GM21526 (cell line): ENCODE measurements around the gene PDIA6.

Experiments used
- ATAC-seq: cut with Tn5 transposase; IDR thresholded peaks from one replicate; pipeline ENCODE4 v1.9.1; 2021; ENCODE audit warnings: moderate library complexity; ENCODE audit not compliant: unreplicated experiment, low FRiP score

PDIA6 gene

GRCh38 chr2:10812362-10813162 is at the start of gene PDIA6:
TSS of gene PDIA6 (minus strand) at chr2:10812785. CDS start at chr2:10812696, 89 bp downstream.
- peak; percentile 88 for ATAC-seq

DNA sequence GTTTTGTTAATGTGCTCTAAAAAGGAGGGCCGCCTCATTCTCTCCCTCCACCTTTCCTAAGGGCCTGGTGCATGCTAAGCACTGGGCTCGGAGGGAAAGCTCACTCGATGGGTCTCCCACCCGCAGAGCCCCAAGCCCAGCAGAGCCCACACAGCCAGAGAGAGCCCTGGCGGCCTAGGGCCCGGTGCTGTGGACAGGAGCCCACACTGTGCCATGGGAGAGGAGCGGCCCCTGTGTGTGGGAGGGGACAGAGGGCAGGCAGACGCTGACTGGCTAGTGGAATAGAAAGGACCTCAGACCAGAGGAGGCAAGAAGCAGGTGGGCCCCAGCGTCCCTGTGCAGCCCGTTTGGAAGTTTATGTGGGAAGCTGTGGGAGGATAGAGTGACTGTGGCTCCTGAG is 49.7 kb upstream of the PDIA6 start:
- no peak for ATAC-seq

DNA sequence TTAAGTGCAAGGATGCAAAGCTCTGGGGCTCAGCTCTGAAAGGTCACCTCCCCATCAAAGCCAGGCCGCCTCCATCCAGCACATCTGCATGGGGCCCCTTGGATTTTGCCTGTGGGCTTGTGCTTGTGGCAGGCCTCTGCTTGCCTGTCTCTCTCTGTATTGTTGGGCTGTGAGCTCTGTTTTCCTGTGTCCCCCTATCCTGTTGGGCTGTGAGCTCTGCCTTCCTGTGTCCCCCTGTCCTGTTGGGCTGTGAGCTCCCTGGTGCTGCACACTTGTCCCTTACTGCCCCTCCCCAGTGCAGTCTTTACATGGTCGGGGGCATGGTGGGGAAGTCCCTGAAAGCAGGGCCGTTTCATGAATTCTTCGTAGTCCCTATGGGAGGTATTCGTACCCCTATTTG is 49.2 kb upstream of the PDIA6 start:
- no peak for ATAC-seq

GRCh38 chr2:10860814-10861325 is 48.3 kb upstream of the PDIA6 start:
- no peak for ATAC-seq

DNA sequence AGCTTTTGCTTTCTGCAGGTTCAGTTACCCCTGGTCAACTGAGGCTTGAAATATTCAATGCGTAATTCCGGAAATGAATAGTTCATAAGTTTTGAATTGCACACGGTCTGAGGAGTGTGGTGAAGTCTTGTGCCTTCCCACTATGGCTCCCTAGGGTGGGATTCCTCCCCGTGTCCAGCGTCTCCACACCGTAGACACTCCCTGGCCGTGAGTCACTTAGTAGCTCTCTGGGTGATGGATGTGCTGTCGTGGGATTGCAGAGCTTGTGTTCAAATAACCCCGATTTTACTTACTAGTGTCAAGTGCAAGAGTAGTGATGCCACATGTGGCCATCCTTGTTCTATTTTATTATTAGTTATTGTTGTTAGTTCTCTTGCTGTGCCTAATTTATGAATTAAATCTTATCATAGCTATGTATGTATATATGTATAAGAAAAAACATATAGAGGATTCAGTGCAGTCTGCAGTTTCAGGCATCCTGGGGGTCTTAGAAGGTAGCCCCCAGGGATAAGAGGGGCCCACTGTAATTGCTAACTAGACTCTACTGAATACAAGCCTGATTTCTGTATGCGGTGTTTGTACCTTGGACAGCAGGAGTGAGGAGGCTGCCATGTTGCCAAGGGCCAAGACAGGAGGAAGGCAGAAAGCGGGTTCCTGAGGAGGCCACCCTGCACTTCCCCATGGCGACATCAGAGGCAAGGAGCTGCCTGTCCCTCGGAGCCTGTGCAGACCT is 47.7 kb upstream of the PDIA6 start:
- ATAC-seq: no peak

GRCh38 chr2:10859278-10859677 is 46.7 kb upstream of the PDIA6 start:
- no peak for ATAC-seq

GRCh38 chr2:10848541-10848940 is 36.0 kb upstream of the PDIA6 start:
- no peak for ATAC-seq

- ATAC-seq: no peak
These were observed 34.4 kb upstream of the PDIA6 start for GRCh38 chr2:10847008-10847407.

DNA sequence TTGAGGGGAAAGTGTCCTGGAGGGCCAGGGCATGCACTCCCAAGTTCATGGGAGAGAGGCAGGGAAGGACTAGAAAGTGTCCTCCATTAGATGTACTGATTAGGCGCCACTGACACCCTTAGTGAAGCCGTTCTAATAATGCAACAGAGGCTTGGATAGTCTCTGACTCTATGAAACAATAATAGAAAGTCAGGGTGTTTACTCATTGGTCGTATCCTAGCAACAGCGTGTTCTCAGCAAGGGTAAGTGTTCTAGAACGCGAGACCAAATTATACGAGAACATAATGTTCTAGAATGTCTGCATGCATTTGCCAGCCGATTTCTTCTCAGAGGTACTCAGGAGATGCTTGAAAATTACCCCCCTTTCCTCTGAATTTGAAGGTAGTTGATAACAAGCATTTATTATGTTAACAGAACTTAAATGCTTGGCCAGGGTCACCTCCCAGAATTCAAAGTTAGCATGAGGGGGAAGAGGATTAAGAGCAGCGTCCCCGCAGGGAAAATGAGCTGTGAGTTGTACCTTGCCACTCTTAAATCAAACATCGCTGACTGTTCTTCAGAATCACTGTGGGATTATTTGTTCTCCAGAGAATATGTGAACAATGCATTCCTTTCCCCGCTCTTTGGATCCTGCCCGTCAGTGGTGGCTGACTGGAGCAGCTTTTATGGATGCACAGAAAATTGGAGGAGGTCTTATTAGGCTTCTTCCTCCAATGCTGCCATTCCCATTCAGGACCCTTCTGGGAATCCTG is 33.7 kb upstream of the PDIA6 start:
- ATAC-seq: no peak

DNA sequence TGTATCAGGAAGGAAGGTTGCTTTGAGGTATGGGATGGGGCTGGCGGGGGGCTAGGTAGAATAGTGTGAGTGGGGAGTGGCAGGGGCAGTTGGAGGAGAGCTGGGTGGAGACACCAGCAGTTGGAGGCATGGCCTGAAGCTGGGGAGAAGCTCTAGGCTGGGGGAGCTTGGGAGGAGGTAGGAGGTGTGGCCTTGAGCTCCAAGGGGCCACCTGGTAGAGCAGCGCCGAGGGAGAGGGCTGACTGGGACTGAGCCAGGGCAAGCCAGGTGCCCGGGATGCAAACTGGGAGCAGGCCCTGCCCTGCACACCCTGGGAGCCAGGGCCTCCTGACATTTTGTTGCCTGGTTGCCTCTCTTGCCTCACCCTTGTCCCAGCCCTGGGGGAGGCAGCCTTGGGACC is 33.1 kb upstream of the PDIA6 start:
- ATAC-seq: no peak

GRCh38 chr2:10844097-10844496 is 31.5 kb upstream of the PDIA6 start:
- ATAC-seq: no peak

GRCh38 chr2:10842506-10842905 is 29.9 kb upstream of the PDIA6 start:
- no peak for ATAC-seq

- ATAC-seq: no peak
These were observed 29.1 kb upstream of the PDIA6 start for GRCh38 chr2:10841547-10842219.

DNA sequence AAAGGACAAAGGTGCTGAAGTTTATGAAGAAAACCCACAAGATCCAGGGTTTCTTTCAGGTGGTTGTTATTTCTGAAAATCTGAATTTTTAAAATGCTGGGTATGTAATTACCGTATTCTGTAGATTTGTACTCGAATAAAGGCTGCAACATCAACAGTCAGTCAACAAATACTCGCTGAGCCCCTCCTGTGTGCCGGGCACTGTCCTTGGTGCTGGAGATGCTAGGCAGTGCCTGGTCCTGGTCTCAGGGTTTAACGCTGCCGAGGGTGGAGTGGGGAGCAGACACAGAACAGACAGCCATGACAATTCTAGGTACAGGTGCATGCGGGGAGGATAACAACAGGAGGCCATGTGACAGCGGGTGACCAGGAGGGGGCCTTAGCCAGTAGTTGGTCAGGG is 27.2 kb upstream of the PDIA6 start:
- no peak for ATAC-seq

DNA sequence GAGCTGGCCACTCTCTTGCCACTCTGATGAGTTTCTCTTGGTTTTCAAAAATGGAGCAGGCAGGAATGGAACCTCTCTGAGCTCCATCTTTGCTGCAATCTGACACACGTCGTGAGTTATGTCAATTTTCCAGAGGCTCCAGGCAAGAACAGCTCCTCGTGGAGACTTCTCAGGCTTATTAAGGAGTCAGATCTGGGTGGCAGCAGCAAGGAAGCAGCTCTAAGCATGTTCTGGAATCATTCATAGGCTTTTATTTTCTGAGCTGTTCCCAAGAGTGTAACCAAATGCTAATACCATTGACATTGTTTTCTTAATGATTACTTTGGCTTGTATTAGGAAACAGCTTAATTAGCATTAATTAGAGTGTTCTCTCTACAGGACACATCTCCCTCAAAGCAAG is 26.1 kb upstream of the PDIA6 start:
- no peak for ATAC-seq

DNA sequence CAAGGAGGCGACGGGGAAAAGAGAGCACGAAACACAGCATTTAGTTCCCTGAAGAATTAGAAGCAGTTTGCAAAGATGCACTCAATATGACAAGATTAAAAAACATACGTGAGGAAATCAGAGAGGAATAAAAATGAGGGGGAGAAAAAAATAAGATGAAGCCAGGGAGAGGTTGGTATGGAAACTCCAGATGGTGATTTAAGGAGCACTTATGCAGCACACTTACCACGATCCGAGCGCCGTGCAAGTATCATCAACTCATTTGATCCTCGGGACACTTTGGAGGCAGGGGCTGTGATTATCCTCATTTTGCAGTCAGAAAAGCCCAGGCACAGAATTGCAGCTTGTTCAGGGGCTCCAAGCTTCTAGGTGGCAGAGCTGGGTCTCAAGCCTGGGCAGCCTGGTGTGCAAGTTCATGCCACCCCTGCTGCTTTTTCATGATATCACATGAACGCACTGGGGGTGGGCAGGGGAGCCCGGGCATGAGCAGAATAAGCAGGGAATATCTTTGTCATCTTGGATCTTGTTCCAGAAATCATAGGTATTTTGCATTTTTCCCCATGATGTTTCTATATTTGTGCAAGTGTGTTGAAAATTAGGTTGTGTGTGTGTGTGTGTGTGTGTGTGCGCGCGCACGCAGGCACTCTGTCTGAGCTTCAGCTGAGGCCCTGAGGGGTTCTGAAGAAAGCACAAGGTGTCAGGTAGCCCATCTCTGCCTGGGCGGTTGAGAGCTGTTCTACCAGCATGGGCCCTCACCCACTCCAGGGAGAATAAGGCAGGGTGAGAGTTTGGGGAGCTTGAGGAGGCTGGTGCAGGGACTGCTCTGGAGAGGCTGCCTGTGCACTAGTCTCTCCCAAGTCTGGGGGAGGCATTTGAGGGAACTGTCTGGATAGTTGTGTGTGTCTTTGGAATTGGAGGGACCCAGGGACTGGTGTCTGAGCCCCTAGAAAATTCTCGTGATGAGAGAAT is 25.0 kb upstream of the PDIA6 start:
- no peak for ATAC-seq

DNA sequence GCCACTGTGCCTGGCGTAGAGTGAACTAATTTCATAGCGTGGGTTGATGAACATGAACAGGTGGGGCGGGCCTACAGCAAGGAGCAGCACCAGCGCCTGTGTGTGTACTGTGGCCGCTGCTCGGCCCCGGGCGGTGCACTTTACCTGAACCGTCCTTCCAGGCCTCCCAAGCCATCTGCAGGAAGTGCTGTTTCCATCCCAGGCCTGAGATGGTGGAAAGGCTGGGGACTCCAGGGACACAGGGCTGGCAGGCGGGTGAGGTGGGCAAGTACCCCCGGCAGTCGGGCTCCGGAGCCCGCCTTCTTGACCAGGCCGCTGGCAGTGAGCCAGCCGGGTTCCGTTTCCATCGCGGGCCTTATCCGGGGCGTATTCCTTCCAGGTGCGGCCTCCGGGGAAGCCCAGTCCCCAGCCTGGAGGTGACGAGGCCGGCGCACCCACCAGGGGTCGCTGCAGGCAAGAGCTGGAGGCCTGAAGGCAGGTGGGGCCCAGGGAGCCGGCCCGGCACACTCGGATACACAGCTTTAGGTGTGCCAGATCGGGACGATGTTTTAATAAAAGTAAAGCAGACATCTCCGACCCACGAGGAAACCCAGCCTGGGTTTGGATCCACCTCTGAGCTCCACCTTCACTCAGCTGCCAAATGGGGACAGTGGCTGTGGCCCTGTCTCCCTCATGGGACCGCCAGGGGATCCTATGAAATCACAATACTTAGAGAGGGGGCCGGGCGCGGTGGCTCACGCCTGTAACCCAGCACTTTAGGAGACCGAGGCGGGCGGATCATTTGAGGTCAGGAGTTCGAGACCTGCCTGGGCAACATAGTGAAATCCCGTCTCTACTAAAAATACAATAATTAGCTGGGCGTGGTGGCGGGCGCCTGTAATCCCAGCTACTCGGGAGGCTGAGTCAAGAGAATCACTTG is 22.7 kb upstream of the PDIA6 start:
- peak; percentile 59 for ATAC-seq

DNA sequence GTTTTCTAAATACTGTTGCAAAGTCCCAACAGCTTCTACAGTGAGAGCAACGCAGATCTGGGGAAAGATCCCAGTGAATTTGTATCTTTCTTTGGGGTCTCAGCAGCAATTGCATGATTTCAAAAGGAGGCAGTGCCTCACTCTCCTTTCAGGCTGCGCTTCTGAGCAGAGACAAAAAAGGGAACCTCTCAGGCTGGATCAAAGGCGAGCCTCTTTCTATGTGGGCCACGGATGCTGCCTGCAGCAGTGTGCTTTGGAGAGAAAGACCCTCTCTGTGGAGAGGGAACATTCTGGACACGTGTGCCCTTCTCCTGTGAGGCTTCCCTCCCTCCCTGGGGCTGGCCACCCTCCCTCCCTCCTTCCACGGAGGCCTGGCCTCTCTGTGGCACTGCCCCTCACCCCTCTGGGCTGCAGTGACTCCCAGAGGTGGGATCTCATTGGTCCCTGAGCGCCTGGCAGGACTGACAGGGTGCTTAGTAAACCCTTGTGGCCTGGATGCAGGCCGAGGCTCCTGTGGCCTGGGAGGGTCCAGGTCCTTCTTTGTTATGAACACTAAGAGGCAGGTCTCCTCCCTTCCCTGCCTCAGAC is 21.6 kb upstream of the PDIA6 start:
- ATAC-seq: no peak
